ENCODE results near the gene CDK14.
A peak's percentile ranks its signal among the peaks of the same experiment; 100 is the strongest.

Gene CDK14

GRCh38 chr7:90946730-90947501 is 350.8 kb downstream of the CDK14 start:
- DNase-seq: no peak

DNA sequence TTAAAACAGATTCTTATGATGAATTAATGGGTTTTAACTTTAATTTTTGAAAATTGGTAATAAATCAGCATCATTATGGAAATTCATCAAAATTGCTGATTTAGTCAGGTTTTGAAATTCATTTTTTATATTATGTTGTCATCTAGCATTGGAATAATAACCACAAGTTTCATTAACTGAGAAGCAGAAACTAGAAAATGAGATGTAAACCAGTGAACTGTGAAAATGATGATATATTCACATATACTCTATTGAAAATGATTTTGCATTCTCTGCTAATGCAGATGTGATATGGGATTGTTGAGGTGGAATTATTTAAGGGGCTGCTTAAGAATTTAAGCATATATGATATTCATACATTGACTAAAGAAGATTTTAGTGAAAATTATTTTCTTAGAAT is 352.0 kb downstream of the CDK14 start:
- no peak for DNase-seq

- DNase-seq: no peak
These were observed 355.1 kb downstream of the CDK14 start for GRCh38 chr7:90951229-90951628.

DNA sequence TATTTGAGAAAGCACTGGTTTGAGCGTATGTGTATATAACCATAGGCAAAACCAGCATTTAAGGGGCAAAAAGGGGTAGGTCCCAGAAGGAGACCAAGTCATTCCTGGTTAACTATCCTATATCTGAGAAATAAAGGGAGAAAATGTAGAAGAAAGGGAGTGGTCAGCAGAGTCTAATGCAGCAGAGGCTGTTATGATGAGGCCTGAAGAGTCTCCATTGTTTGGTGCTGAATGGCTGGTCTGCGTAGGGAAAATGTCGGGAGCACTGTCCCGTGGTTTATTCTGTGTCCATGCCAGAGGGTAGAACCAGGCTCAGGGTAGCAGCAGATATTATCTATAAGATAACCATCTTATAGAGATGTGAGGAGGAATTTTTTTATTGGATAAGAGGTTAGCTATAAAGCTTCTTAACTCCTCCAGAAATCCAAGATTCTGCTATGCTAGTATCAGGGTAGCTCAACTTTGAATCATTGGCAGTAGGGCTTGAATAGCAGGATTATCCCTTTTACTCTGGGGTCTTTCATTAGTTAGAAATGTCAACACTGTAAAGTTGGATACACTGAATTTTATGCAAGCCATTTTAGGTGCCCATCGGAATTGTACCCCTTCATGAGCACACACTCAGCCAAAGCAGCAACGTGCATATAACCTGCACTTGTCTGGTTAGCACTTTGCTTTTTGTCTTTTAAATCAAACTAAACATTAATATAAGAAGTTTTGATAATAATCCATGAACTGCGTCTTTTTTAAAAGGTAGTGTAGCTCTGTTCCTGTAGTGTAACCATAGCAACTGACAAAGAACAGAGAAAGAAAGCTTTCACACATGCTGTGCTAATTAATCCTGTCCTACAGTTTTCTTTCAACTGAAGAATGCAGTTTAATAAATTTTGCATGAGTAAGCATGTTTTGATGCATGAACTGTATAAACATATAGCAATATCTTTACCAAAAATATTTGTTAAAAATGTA is 356.1 kb downstream of the CDK14 start:
- peak in 3 of 51 donors; percentile 2 to 21 (median 8) for DNase-seq

GRCh38 chr7:90955641-90956207 is 359.6 kb downstream of the CDK14 start:
- no peak for DNase-seq

GRCh38 chr7:90957883-90958282 is 361.8 kb downstream of the CDK14 start:
- DNase-seq: no peak

DNA sequence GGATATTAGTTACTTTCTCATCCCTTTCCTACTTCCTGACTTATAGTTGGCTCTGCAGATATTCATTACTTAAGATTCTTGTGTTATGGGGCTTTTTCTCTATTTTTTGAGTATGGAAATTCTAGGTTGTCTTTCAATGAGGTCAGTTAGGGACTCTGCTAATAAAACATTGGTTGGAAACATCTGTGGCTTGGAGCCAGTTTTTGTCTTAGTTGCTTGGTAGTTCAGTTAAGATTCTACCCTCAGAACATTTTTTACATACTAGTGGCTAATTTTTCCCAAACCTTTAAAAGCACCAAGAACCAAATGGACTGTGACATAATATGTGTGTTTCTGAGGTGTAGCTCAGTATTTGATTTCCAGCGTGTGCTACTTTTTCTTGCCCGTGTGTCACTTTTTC is 362.5 kb downstream of the CDK14 start:
- no peak for DNase-seq

GRCh38 chr7:90961037-90961725 is 365.1 kb downstream of the CDK14 start:
- no peak for DNase-seq

GRCh38 chr7:90965211-90965610 is 369.1 kb downstream of the CDK14 start:
- DNase-seq: no peak

DNA sequence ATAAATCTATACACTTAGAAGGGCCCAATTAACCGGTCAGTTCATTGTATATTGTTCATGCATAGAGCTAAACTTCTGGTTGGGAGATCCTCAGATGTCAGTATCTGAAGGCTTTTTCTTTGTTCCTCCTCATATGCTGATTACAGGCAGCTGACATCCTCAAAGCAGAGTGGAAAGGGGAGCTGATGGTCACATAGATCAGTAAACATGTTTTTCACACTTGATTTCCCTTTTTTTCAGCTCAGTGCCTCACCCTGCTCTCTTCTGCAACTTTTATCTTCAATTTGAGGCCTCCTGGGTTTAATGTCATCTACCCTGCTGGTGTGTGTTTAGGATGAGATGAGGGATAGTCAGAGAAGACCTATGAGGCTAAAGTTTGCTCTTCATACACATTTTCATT is 370.2 kb downstream of the CDK14 start:
- DNase-seq: no peak

DNA sequence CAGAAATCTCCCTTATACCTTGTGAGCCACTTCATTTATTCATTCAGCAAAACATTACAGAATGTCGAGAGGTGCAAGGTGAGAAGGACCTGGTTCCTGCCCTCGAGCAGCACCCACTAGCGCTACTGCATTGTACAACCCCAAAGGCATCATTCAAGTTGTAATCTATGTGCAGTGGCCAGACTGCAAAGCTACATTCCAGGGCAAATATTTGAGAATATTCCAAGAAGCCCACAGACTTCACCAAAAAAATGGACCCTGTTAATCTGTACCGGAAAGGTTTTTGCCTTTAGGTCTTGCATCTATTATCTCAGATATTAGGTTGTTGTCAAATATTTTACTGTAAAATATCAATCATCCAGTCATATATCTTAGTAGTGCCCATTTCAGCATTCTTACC is 372.8 kb downstream of the CDK14 start:
- no peak for DNase-seq

DNA sequence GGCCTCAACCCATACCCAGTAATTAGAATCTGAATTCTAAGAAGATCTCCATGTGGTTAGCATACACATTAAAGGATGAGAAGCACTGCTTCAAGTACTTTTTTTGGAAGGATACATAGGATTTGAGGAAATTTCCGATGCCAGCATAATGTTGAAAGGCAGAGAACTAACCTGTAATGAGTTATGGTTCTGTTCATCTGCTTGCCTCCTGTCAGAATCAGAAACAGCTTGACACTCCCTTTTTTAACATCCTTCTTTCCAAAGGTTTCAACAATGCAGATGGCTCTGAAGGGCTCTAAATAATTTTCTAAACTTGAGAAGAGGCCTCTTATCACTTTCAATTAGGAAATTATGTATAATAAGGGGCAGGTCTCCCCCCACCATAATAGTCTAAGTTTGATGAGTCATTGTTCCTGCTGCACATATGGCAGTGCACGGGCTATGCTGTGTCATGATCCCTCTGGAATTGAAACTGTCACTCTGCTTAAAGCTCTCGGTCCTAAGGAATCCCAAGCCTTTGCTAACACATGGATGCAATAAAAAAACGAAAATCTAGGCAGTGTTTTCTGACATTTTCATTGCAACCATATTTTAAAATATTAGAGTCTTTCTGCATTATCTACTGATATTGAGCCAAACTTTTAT is 376.9 kb downstream of the CDK14 start:
- no peak for DNase-seq

- no peak for DNase-seq
These were observed 380.9 kb downstream of the CDK14 start for GRCh38 chr7:90977056-90977455.

DNA sequence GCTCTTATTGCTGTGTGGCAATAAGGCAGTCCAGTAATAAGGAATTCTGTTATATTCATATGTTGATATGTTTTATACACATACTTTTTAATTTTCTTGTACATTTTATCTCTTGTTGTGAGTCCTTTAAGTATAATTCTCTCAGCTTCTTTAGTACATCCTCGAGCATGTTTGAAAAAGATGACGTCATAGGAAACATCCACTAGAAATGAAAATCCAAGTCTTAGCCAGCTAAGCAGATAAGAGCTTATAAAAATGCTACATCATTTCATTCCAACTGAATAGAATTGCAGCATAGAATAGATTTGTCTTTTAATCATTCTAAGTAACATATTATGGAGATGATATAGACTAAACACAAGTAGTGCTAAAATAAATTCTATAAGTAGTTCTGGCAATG is 384.4 kb downstream of the CDK14 start:
- no peak for DNase-seq

DNA sequence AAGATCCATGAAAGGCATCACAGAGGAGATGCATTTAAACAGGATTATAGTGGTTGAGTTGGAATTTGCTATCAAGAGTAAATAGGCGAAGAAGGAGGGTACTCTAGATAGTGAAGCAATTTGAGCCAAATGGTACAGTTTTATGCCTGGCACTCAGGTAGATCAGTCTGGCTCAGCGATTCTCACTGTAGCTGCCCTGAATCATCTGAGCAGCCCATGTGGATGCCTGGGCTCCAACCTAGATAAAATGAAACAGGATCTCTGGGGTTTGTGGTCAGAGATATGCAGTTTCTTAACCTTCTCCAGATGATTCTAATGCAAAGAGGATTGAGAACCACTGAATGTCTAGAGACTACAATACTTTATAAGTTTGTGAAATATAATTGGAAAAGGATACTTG is 386.1 kb downstream of the CDK14 start:
- DNase-seq: no peak

DNA sequence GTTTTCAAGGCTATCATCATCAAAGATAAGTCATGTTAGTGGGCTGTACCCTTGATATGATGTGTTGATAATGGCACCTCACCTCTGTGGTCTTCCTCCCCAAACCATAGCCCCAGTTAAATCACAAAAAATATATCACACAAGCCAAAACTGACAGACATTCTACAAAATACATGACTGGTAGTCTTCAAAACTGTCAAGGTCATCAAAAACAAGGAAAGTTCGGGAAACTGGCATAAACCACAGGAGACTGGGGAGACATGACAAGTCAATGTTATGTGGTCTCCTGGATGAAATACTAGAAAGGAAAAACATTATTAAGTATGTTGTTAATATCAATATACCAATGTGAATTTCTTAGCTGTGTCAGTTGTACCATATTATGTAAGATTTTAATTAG is 388.6 kb downstream of the CDK14 start:
- DNase-seq: no peak

- no peak for DNase-seq
These were observed 392.4 kb downstream of the CDK14 start for GRCh38 chr7:90988516-90988915.

DNA sequence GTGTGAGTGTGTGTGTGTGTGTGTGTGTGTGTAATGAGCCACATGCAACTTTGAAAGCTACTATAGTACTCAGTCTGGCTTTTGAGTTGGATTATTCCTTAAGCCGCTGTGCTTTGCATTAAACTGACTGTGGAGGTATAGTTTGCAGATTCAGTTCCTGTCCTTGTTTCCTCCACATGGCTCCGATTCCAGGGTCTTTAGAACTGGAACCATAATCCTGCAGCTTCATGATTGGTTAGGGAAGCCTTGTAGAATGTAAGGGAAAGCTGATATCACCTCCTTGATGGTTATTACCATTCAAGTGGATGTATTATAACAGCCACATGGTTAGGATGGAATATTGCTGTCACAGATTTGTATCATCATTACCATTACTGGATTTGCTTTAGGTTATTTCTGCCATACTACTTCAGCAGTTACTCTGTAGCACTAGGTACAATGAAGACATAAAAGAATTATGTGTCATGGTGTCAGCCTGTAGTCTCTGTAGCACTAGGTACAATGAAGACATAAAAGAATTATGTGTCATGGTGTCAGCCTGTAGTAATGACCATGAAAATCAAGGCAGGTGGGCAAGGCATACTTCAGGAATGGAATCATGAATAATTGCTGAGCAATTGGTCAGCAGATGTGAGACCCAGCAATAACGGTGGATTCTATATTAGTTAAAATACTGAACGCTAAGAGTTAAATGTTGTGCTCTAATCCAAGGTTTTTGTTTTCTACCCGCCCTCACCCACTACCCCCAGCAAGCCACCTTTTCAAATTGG is 393.1 kb downstream of the CDK14 start:
- DNase-seq: no peak

- no peak for DNase-seq
These were observed 398.0 kb downstream of the CDK14 start for GRCh38 chr7:90994121-90994520.

DNA sequence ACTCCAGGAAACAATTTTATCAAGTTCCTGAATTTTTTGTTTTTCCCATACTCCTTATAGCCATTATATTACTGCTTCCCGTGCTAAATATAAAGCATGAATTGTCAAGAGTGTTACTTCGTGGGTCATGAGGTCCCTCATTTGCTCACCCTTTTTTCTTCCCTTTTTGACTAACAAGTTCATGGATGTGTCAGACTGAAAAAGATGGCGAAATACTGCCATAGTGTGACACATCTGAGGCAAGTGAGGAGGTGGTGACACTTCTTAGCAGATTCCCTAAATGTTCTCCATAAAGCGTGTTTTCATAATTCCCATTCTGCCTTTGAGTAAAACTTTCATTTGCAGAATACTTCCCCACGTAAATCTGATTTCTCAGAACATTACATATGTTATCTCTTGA is 398.5 kb downstream of the CDK14 start:
- DNase-seq: no peak
